HepG2 (cell line): ENCODE measurements around the gene RPL41. TPM values are rescaled to one million over a fixed set of nuclear protein-coding genes. Genes with fewer than 3 reads are reported as not detected.

ENCODE experiments used
- AKAP8 ChIP-seq: sonication (generic); formaldehyde crosslinking; IDR thresholded peaks from 2 replicates; pipeline ENCODE4 v1.5.1; 2020; ENCODE audit warnings: mild to moderate bottlenecking, missing genetic modification reagents
- CREM ChIP-seq, 2 experiments: sonication (generic) in 1 of 2; formaldehyde crosslinking in 1 of 2; IDR thresholded peaks; 2 replicates each; pipeline versions ENCODE4 v1.4.0 to v1.6.1; 2016 to 2020; ENCODE audit warnings: antibody characterized with exemption in 1 of 2, mild to moderate bottlenecking in 1 of 2, missing genetic modification reagents in 1 of 2
- GATAD1 ChIP-seq: IDR thresholded peaks from 2 replicates; pipeline ENCODE4 v1.6.1; 2016; ENCODE audit warnings: missing genetic modification reagents, missing compliant biosample characterization
- NFYC ChIP-seq: IDR thresholded peaks from 2 replicates; pipeline ENCODE4 v1.6.1; 2016; ENCODE audit warnings: missing genetic modification reagents, missing compliant biosample characterization
- PITX1 ChIP-seq: sonication (generic); formaldehyde crosslinking; IDR thresholded peaks from 2 replicates; pipeline ENCODE4 v1.5.1; 2020; ENCODE audit warnings: mild to moderate bottlenecking, missing genetic modification reagents
- SKI ChIP-seq: fragments of 450-650 bp; IDR thresholded peaks from one replicate; pipeline ENCODE4 v1.6.1; 2018; ENCODE audit warnings: mild to moderate bottlenecking; ENCODE audit not compliant: partially characterized antibody
- SMAD3 ChIP-seq: sonication (generic); formaldehyde crosslinking; IDR thresholded peaks from 2 replicates; pipeline ENCODE4 v1.4.0; 2020; ENCODE audit warnings: missing genetic modification reagents
- SMYD3 ChIP-seq: sonication (generic); formaldehyde crosslinking; IDR thresholded peaks from 2 replicates; pipeline ENCODE4 v1.8.1; 2023; ENCODE audit warnings: mild to moderate bottlenecking, missing genetic modification reagents
- SP5 ChIP-seq: IDR thresholded peaks from 2 replicates; pipeline ENCODE4 v1.6.1; 2016; ENCODE audit warnings: low read depth, borderline replicate concordance
- U2AF1 ChIP-seq: fragments of 200-400 bp; formaldehyde crosslinking; optimal IDR thresholded peaks from 2 replicates; pipeline ENCODE3; 2017; ENCODE audit warnings: mild to moderate bottlenecking, low read depth, low read length
- ZBTB42 ChIP-seq: sonication (generic); formaldehyde crosslinking; IDR thresholded peaks from 2 replicates; pipeline ENCODE4 v1.5.0; 2020; ENCODE audit warnings: mild to moderate bottlenecking, missing genetic modification reagents
- ZIK1 ChIP-seq: sonication (generic); formaldehyde crosslinking; IDR thresholded peaks from 2 replicates; pipeline ENCODE4 v1.5.0; 2020; ENCODE audit warnings: mild to moderate bottlenecking, low read depth, missing genetic modification reagents, borderline replicate concordance
- ZNF232 ChIP-seq: sonication (generic); formaldehyde crosslinking; IDR thresholded peaks from 2 replicates; pipeline ENCODE4 v1.4.0; 2020; ENCODE audit warnings: missing genetic modification reagents, borderline replicate concordance
- ZNF577 ChIP-seq: sonication (generic); formaldehyde crosslinking; IDR thresholded peaks from 2 replicates; pipeline ENCODE4 v1.4.0; 2020; ENCODE audit warnings: mild to moderate bottlenecking, low read depth, missing genetic modification reagents, borderline replicate concordance
- polyA plus RNA-seq, 8 experiments: library from polyadenylated mRNA; depleted of rRNA in 3 of 8; stranded (reverse) in 7 of 8; unstranded in 1 of 8; fragments of >200 nt; fragmentation: Illumina TruSeq in 4 of 8; extraction: Trizol in 4 of 8; gene quantifications; 2 replicates each; pipeline versions ENCODE4 v1.2.1 to v1.2.3, GENCODE V29; 2011 to 2016; ENCODE audit warnings: low read depth in 4 of 8, missing spikeins in 1 of 8, mixed read lengths in 1 of 8; ENCODE audit not compliant: insufficient read depth in 1 of 8
- total RNA-seq, 5 experiments: library from RNA; depleted of rRNA; stranded (reverse); fragments of >200 nt; fragmentation: Illumina TruSeq; extraction: Trizol; gene quantifications; 2 replicates each; pipeline ENCODE4 v1.2.3, GENCODE V29; 2016; ENCODE audit warnings: low read depth in 1 of 5
- TF ChIP-seq, protein P1 (sequence below): sonication (generic); formaldehyde crosslinking; IDR thresholded peaks from 2 replicates; pipeline ENCODE4 v1.5.0; 2020; ENCODE audit warnings: missing genetic modification reagents, mild to moderate bottlenecking, borderline replicate concordance
- TF ChIP-seq, protein P2 (sequence below): sonication (generic); formaldehyde crosslinking; conservative IDR thresholded peaks from 2 replicates; pipeline ENCODE4 v1.8.0; 2022; ENCODE audit warnings: mild to moderate bottlenecking, moderate library complexity, missing genetic modification reagents
- TF ChIP-seq, protein P3 (sequence below): sonication (generic); formaldehyde crosslinking; IDR thresholded peaks from 2 replicates; pipeline ENCODE4 v1.4.0; 2020; ENCODE audit warnings: mild to moderate bottlenecking, missing genetic modification reagents
- TF ChIP-seq, protein P4 (sequence below): sonication (generic); formaldehyde crosslinking; IDR thresholded peaks from 2 replicates; pipeline ENCODE4 v1.5.0; 2020; ENCODE audit warnings: missing genetic modification reagents

RPL41 gene
- total and polyA plus RNA-seq, 2 of the 13 experiments (the other 11 are each of a cell fraction or from before 2014, with no cell fraction given), result 4,012 to 7,670 TPM

DNA sequence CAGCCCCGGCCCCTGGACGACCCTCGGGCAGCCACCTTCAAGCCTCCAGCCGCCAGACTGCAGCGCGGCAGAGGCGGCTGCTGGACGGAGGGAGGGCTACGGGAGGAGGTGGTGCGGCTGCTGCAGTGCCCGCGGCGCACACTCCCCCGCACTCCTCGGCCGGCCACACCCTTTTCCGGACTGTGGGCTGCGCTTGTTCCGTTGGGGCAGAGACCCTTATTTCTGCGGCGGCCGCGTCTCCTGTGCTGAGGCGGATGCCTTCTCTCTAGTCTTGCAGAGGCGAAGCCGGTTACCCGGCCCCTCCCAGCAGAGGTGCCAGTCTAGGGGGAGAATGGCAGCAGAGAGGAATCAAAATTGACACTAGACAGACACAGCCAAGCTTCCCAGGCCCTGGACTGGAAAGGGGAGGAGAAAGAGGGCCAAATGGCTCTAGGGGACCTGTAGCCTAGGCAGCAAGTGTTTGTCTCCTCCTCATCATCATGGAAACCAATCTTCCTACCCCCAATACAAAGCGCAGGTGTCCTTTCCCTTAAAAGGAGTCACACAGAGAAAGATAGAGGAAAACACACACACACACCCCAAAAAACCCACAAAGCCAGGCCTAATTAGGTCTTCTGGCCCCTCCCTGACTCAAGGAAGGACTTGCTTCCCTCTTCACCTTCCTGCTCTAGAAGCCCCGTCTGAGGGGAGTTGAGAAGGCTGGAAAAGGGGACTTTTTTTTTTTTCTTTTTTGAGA, 12.9 kb downstream of the RPL41 start (continued):
- TF ChIP-seq ZBTB42, result no peak
- TF ChIP-seq, protein P1, sequence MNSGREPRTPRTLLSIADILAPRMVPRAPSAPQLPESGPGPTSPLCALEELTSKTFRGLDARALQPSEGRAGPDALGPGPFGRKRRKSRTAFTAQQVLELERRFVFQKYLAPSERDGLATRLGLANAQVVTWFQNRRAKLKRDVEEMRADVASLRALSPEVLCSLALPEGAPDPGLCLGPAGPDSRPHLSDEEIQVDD (CRISPR knock-in tag), result no peak
- no peak for TF ChIP-seq ZNF232 (CRISPR knock-in tag)
- peak; percentile 28; the same call in 1 of the 2 replicates for TF ChIP-seq PITX1 (CRISPR knock-in tag)
- TF ChIP-seq SMAD3 (CRISPR knock-in tag), result no peak
- TF ChIP-seq GATAD1 (CRISPR knock-in tag), result no peak
- TF ChIP-seq SP5, result 0 out of 2 replicates have a peak, but pooled peaks have one; percentile 25
- TF ChIP-seq, protein P2, sequence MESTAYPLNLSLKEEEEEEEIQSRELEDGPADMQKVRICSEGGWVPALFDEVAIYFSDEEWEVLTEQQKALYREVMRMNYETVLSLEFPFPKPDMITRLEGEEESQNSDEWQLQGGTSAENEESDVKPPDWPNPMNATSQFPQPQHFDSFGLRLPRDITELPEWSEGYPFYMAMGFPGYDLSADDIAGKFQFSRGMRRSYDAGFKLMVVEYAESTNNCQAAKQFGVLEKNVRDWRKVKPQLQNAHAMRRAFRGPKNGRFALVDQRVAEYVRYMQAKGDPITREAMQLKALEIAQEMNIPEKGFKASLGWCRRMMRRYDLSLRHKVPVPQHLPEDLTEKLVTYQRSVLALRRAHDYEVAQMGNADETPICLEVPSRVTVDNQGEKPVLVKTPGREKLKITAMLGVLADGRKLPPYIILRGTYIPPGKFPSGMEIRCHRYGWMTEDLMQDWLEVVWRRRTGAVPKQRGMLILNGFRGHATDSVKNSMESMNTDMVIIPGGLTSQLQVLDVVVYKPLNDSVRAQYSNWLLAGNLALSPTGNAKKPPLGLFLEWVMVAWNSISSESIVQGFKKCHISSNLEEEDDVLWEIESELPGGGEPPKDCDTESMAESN (CRISPR knock-in tag), result 0 out of 2 replicates have a peak, but pooled peaks have one; percentile 27
- no peak for TF ChIP-seq ZIK1
- no peak for TF ChIP-seq U2AF1
- TF ChIP-seq AKAP8 (CRISPR knock-in tag), result no peak
- TF ChIP-seq, protein P3, sequence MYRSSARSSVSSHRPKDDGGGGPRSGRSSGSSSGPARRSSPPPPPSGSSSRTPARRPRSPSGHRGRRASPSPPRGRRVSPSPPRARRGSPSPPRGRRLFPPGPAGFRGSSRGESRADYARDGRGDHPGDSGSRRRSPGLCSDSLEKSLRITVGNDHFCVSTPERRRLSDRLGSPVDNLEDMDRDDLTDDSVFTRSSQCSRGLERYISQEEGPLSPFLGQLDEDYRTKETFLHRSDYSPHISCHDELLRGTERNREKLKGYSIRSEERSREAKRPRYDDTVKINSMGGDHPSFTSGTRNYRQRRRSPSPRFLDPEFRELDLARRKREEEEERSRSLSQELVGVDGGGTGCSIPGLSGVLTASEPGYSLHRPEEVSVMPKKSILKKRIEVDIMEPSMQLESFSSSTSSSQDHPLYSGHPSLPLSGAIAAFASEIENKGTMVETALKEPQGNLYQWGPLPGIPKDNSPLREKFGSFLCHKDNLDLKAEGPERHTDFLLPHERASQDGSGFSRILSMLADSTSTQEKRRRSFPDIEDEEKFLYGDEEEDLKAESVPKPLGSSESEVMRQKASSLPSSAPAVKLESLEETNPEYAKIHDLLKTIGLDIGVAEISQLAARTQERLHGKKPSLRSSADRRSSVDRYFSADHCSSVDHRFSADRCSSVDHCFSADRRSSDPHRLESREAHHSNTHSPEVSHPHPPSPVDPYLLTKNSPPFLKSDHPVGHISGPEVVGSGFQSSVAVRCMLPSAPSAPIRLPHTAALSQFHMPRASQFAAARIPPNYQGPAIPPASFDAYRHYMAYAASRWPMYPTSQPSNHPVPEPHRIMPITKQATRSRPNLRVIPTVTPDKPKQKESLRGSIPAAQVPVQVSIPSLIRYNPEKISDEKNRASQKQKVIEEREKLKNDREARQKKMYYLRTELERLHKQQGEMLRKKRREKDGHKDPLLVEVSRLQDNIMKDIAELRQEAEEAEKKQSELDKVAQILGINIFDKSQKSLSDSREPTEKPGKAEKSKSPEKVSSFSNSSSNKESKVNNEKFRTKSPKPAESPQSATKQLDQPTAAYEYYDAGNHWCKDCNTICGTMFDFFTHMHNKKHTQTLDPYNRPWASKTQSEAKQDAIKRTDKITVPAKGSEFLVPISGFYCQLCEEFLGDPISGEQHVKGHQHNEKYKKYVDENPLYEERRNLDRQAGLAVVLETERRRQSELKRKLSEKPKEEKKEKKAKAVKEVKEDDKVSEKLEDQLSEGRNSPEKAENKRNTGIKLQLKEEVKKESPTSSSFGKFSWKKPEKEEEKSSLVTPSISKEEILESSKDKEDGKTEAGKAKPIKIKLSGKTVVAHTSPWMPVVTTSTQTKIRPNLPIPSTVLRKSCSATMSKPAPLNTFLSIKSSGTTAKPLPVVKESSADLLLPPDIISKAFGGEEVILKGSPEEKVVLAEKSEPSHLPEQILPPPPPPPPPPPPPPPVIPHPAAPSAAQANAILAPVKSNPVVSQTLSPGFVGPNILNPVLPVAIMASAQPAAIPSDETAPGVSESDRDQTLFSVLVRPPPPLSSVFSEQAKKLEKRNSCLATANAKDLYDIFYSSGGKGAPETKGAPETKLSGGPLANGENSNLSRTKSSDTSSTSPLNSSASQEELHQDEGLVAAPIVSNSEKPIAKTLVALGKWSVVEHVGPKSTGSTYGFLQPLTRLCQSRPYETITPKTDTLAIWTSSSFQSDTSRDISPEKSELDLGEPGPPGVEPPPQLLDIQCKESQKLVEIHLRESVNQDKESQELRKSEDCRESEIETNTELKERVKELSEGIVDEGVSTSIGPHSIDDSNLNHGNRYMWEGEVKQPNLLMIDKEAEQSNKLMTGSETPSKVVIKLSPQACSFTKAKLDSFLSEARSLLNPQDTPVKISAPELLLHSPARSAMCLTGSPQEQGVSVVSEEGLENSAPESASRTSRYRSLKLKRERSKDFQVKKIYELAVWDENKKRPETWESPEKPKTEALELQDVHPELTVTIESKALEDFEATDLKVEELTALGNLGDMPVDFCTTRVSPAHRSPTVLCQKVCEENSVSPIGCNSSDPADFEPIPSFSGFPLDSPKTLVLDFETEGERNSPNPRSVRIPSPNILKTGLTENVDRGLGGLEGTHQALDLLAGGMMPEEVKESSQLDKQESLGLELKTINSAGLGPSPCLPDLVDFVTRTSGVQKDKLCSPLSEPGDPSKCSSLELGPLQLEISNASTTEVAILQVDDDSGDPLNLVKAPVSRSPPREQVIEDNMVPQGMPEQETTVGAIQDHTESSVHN (CRISPR knock-in tag), result no peak
- TF ChIP-seq ZNF577 (CRISPR knock-in tag), result no peak
- TF ChIP-seq NFYC, result no peak
- TF ChIP-seq SMYD3 (CRISPR knock-in tag), result no peak
- no peak for TF ChIP-seq CREM (IDR thresholded peaks at IDR 0.05)
- no peak for TF ChIP-seq CREM (CRISPR knock-in tag; IDR thresholded peaks at IDR 0.05)
- peak; percentile 21 for TF ChIP-seq SKI
- TF ChIP-seq, protein P4, sequence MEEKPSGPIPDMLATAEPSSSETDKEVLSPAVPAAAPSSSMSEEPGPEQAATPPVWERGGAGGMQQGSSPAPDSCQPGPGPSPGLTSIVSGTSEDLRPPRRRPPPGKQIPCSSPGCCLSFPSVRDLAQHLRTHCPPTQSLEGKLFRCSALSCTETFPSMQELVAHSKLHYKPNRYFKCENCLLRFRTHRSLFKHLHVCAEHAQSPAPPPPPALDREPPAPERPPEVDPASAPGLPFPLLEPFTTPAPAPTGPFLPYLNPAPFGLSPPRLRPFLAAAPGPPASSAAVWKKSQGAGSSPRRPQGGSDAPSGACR (CRISPR knock-in tag), result no peak
